Measurements from ENCODE around the gene RSBN1. TPM values are rescaled to one million over a fixed set of nuclear protein-coding genes. Genes with fewer than 3 reads are reported as not detected.

RSBN1 gene
- total RNA-seq, 1 experiment from 2014 or later: 16.6 TPM

GRCh38 chr1:113756461-113756860 lies 55.8 kb downstream of the RSBN1 start:
- ChIA-PET RAD21 (ENCODE audit: low non-redundant PET in 1 of 2, low total read pairs in 2 of 2, uncharacterized antibody in 2 of 2, unreplicated experiment in 2 of 2) (no interaction called here), POLR2A (no interaction called here), CTCF (no interaction called here)
- Histone ChIP-seq H3K4me2 (ENCODE audit: low read length) (no peak overlapping the region), H3K4me1 (ENCODE audit: control insufficient read depth in 1 of 2, insufficient read depth in 2 of 2, low read length in 2 of 2) (peaks cover 0 to 15% of the 10 kb centered on the region in 2 experiments; a peak in 2 of 4 replicates), H3K9ac (ENCODE audit: low read length) (no peak overlapping the region), H3K9me3 (ENCODE audit: control insufficient read depth in 1 of 2, insufficient read depth in 1 of 2, low read depth in 1 of 2, low read length in 2 of 2) (no peaks in the 10 kb centered on the region), H3K27me3 (ENCODE audit: insufficient read depth, low read length) (no peaks in the 10 kb centered on the region), H3K79me2 (ENCODE audit: insufficient read depth, low read length) (no peaks in the 10 kb centered on the region; the same call in 1 of the 2 replicates), H3K4me3 (replicated peaks in 1 of 2; ENCODE audit: low read depth in 1 of 2, low read length in 2 of 2) (no peak overlapping the region), H2AFZ (ENCODE audit: low read depth, low read length, poor library complexity, severe bottlenecking) (no peak overlapping the region), H3K27ac (ENCODE audit: low read depth, low read length) (no peak overlapping the region), H3K36me3 (ENCODE audit: control insufficient read depth in 1 of 2, insufficient read depth in 2 of 2, low read length in 2 of 2) (no peaks in the 10 kb centered on the region), H4K20me1 (ENCODE audit: insufficient read depth) (no peaks in the 10 kb centered on the region), H3K9me2 (ENCODE audit: insufficient read depth) (no peaks in the 10 kb centered on the region)
- no peak for TF ChIP-seq CTCF (IDR thresholded peaks at IDR 0.05 in 2 of 3, conservative IDR thresholded peaks at IDR 0.05 in 1 of 3; ENCODE audit: borderline replicate concordance in 1 of 3, insufficient read depth in 1 of 3, low read depth in 2 of 3, low read length in 2 of 3)
- TF ChIP-seq JUND (IDR thresholded peaks at IDR 0.05): no peak
- no peak for TF ChIP-seq CEBPB (IDR thresholded peaks at IDR 0.05; ENCODE audit: low read depth)
- TF ChIP-seq ZBTB33 (IDR thresholded peaks at IDR 0.05; ENCODE audit: extremely low read depth, insufficient replicate concordance, low read length): no peak
- no peak for TF ChIP-seq REST (IDR thresholded peaks at IDR 0.05; ENCODE audit: low read depth)
- no peak for TF ChIP-seq CBX3 (IDR thresholded peaks at IDR 0.05; ENCODE audit: low read depth)
- no peak for TF ChIP-seq ZFX (IDR thresholded peaks at IDR 0.05)
- TF ChIP-seq ELF1 (IDR thresholded peaks at IDR 0.05; ENCODE audit: borderline replicate concordance, low read depth): no peak
- no peak for TF ChIP-seq ATF3 (IDR thresholded peaks at IDR 0.05)
- TF ChIP-seq POLR2AphosphoS5 (IDR thresholded peaks at IDR 0.05; ENCODE audit: low read depth, low read length): no peak
- TF ChIP-seq TCF7L2 (IDR thresholded peaks at IDR 0.05; ENCODE audit: borderline replicate concordance, extremely low read depth, insufficient read depth, insufficient read length): no peak
- no peak for TF ChIP-seq MAX (IDR thresholded peaks at IDR 0.05)
- no peak for TF ChIP-seq SIN3A (IDR thresholded peaks at IDR 0.05; ENCODE audit: low read depth)
- no peak for TF ChIP-seq YY1 (IDR thresholded peaks at IDR 0.05; ENCODE audit: extremely low read depth, insufficient replicate concordance, low read depth, low read length)
- no peak for TF ChIP-seq POLR2A (IDR thresholded peaks at IDR 0.05; ENCODE audit: borderline replicate concordance, extremely low read depth, insufficient read depth, insufficient read length)
- TF ChIP-seq SP1 (IDR thresholded peaks at IDR 0.05; ENCODE audit: low read depth): no peak
- no peak for TF ChIP-seq EZH2 (IDR thresholded peaks at IDR 0.05)
- TF ChIP-seq SRF (IDR thresholded peaks at IDR 0.05; ENCODE audit: low read depth): no peak
- TF ChIP-seq RAD21 (IDR thresholded peaks at IDR 0.05; ENCODE audit: low read depth): no peak
- intact Hi-C loops (cut with micrococcal nuclease): no loop called here
- BruUV-seq (replicated peaks): no TSS peak
- DNase-seq (ENCODE audit: low read depth, low spot score): no peak
- no peak for ATAC-seq
